M059J (cell line): ENCODE results near the gene MADCAM1. TPM values are rescaled to one million over a fixed set of nuclear protein-coding genes. Genes with fewer than 3 reads are reported as not detected.

Experiments
- DNase-seq: peaks from one replicate; pipeline ENCODE4 v3.0.0-alpha.2; 2012; ENCODE audit warnings: low read depth
- total RNA-seq: library from RNA; depleted of rRNA; stranded (reverse); fragments of >200 nt; shearing (Covaris generic); gene quantifications from 2 replicates; pipeline ENCODE4 v1.2.3, GENCODE V29; 2014

The MADCAM1 gene
- total RNA-seq, 1 experiment from 2014 or later, result not detected

GRCh38 chr19:532561-533363, 36.5 kb downstream of the MADCAM1 start:
- peak; percentile 77 for DNase-seq

GRCh38 chr19:533364-534058, 37.2 kb downstream of the MADCAM1 start:
- no peak for DNase-seq

- no peak for DNase-seq
These were observed 37.8 kb downstream of the MADCAM1 start for GRCh38 chr19:534088-534487.

GRCh38 chr19:535017-535835, 38.9 kb downstream of the MADCAM1 start:
- DNase-seq, result peak; percentile 64

- no peak for DNase-seq
These were observed 40.0 kb downstream of the MADCAM1 start for GRCh38 chr19:536031-536880.

- DNase-seq, result no peak
These were observed 40.7 kb downstream of the MADCAM1 start for GRCh38 chr19:536881-537404.

GRCh38 chr19:538641-539428, 42.5 kb downstream of the MADCAM1 start:
- DNase-seq, result no peak

- DNase-seq, result no peak
These were observed 43.2 kb downstream of the MADCAM1 start for GRCh38 chr19:539429-540030.

- DNase-seq, result no peak
These were observed 44.8 kb downstream of the MADCAM1 start for GRCh38 chr19:540867-541637.

- no peak for DNase-seq
These were observed 45.4 kb downstream of the MADCAM1 start for GRCh38 chr19:541699-542098.

- no peak for DNase-seq
These were observed 46.0 kb downstream of the MADCAM1 start for GRCh38 chr19:542173-542866.

- no peak for DNase-seq
These were observed 47.8 kb downstream of the MADCAM1 start, which contains the start of gene GZMM for GRCh38 chr19:543910-544608. GZMM (plus strand) TSS chr19:544053; CDS start chr19:544072, 19 bp downstream.

GRCh38 chr19:547117-547516, 50.8 kb downstream of the MADCAM1 start:
- no peak for DNase-seq

GRCh38 chr19:547836-548720, 51.8 kb downstream of the MADCAM1 start:
- no peak for DNase-seq

GRCh38 chr19:548886-549830, 52.9 kb downstream of the MADCAM1 start:
- no peak for DNase-seq

GRCh38 chr19:554817-555216, 58.5 kb downstream of the MADCAM1 start:
- DNase-seq, result no peak
